ENCODE data around the gene NPIPB6. TPM values are rescaled to one million over a fixed set of nuclear protein-coding genes. Genes with fewer than 3 reads are reported as not detected.
"Not testable (repeated sequence)": the region's sequence is repeated elsewhere in the genome, so short reads cannot be mapped to it uniquely, and the experiment has no call there.

Gene NPIPB6
- total RNA-seq, 1 donor: 2.9 TPM

GRCh38 chr16:28367926-28368325 lies 4.6 kb upstream of the NPIPB6 start:
- H3K27me3 ChIP-seq (ENCODE audit: insufficient read depth, low read length); H2AFZ ChIP-seq (ENCODE audit: low read length); H3K4me1 ChIP-seq (ENCODE audit: insufficient read depth, low read length); H3K27ac ChIP-seq (ENCODE audit: low read depth, low read length); H3K79me2 ChIP-seq (ENCODE audit: insufficient read depth, low read length); H3K9me3 ChIP-seq (ENCODE audit: low read depth, low read length); H3K4me2 ChIP-seq (ENCODE audit: insufficient read depth, low read length); H3K36me3 ChIP-seq (ENCODE audit: insufficient read depth, low read length); H3K4me3 ChIP-seq (ENCODE audit: insufficient read depth, low read length); DNase-seq (ENCODE audit: insufficient read length, low spot score, missing footprints); H4K20me1 ChIP-seq (ENCODE audit: insufficient read depth, low read length): not testable (repeated sequence)

DNA sequence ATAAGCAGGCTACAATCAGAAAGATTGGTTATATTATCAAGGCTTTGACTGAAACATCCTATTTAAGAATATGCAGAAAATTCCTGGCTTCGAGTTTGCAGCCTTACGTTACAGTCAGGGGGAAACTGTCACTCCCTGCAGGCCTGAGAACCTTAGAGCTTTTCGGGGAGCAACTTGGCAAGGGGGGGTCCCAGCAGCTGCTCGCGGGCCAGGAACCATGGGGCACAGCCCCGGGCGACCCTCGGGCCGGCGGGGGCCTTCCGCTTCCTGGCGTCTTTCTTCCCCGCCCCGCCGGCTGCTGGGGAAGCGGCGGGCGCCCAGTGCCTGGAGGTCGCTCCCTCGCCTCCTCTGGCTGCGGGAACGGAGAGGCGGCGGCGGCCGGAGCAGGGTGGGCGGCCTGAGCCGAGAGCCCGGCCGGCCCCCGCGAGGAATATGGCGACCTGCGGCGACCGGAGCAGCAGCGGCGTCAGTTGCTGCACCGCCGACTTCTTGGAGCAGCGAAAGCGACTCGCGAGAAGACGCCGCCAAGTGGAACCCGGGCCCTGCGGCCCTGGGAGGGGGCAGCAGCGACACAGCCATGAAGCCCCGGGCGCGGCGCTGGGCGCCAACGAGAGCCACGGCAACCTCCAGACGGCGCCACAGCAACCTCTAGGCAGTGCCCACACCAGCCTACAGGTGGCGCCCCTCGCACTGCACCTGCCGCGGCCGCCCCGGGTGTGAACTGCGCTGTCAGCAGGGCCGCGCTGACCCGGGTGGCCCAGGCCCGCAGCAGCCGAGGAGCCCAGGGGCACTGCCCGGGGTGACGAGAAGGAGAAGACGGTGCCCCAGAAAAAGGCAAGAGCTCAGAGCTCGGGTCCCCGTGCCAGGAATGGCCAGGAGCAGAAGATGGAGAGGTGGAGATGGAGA lies 1.2 kb upstream of the NPIPB6 start:
- not testable (repeated sequence) for H3K4me1 ChIP-seq (ENCODE audit: insufficient read depth, low read length); H2AFZ ChIP-seq (ENCODE audit: low read length); H3K27me3 ChIP-seq (ENCODE audit: insufficient read depth, low read length); H3K79me2 ChIP-seq (ENCODE audit: insufficient read depth, low read length); H3K4me3 ChIP-seq (ENCODE audit: insufficient read depth, low read length); H3K4me2 ChIP-seq (ENCODE audit: insufficient read depth, low read length); H4K20me1 ChIP-seq (ENCODE audit: insufficient read depth, low read length); H3K9me3 ChIP-seq (ENCODE audit: low read depth, low read length); DNase-seq (ENCODE audit: insufficient read length, low spot score, missing footprints); H3K36me3 ChIP-seq (ENCODE audit: insufficient read depth, low read length); H3K27ac ChIP-seq (ENCODE audit: low read depth, low read length)

DNA sequence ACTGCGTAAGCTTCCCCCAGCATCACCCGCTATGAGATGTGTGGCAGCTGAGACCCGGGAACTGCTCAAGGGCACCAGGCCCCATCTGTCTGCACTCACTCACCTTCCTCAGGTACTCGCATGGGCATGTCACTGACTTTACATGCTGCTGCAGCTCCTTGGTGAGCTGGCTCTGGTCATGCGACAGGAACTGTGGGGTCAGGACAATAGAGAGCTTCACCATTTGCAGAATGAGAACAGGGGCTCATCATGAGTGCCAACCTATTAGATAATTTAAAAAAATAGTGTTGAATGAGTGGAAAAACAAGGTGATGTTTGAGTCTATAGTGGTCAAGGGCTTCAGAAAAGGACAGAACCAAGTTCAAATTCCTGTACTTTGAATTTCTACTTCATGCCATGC lies 708 bp downstream of the NPIPB6 start:
- not testable (repeated sequence) for H3K27me3 ChIP-seq (ENCODE audit: insufficient read depth, low read length); H3K79me2 ChIP-seq (ENCODE audit: insufficient read depth, low read length); H3K36me3 ChIP-seq (ENCODE audit: insufficient read depth, low read length); DNase-seq (ENCODE audit: insufficient read length, low spot score, missing footprints); H3K4me3 ChIP-seq (ENCODE audit: insufficient read depth, low read length); H2AFZ ChIP-seq (ENCODE audit: low read length); H3K9me3 ChIP-seq (ENCODE audit: low read depth, low read length); H4K20me1 ChIP-seq (ENCODE audit: insufficient read depth, low read length); H3K4me2 ChIP-seq (ENCODE audit: insufficient read depth, low read length); H3K27ac ChIP-seq (ENCODE audit: low read depth, low read length); H3K4me1 ChIP-seq (ENCODE audit: insufficient read depth, low read length)

DNA sequence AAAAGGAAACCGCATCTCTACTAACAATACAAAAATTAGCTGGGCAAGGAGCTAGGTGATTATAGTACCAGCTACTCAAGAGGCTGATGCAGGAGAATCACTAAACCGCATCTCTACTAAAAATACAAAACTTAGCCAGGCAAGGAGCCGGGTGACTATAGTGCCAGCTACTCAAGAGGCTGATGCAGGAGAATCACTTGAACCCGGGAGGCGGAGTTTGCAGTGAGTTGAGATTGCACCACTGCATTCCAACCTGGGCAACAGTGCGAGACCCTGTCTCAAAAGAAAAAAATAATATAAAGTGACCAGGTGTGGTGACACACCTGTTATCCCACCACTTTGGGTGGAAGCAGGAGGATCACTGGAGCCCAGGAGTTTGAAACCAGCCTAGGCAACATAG lies 25.1 kb downstream of the NPIPB6 start:
- H4K20me1 ChIP-seq (ENCODE audit: insufficient read depth, low read length); H2AFZ ChIP-seq (ENCODE audit: low read length); H3K4me3 ChIP-seq (ENCODE audit: insufficient read depth, low read length); H3K27ac ChIP-seq (ENCODE audit: low read depth, low read length); H3K79me2 ChIP-seq (ENCODE audit: insufficient read depth, low read length); H3K36me3 ChIP-seq (ENCODE audit: insufficient read depth, low read length); H3K4me2 ChIP-seq (ENCODE audit: insufficient read depth, low read length); DNase-seq (ENCODE audit: insufficient read length, low spot score, missing footprints); H3K4me1 ChIP-seq (ENCODE audit: insufficient read depth, low read length); H3K9me3 ChIP-seq (ENCODE audit: low read depth, low read length); H3K27me3 ChIP-seq (ENCODE audit: insufficient read depth, low read length): not testable (repeated sequence)

GRCh38 chr16:28336940-28337710 lies 26.2 kb downstream of the NPIPB6 start:
- H3K27me3 ChIP-seq (ENCODE audit: insufficient read depth, low read length); H3K4me3 ChIP-seq (ENCODE audit: insufficient read depth, low read length); H3K9me3 ChIP-seq (ENCODE audit: low read depth, low read length); H3K27ac ChIP-seq (ENCODE audit: low read depth, low read length); H3K79me2 ChIP-seq (ENCODE audit: insufficient read depth, low read length); H3K4me1 ChIP-seq (ENCODE audit: insufficient read depth, low read length); H4K20me1 ChIP-seq (ENCODE audit: insufficient read depth, low read length); H3K36me3 ChIP-seq (ENCODE audit: insufficient read depth, low read length); H2AFZ ChIP-seq (ENCODE audit: low read length); H3K4me2 ChIP-seq (ENCODE audit: insufficient read depth, low read length): not testable (repeated sequence)
- peak; percentile 13 for DNase-seq (ENCODE audit: insufficient read length, low spot score, missing footprints)

DNA sequence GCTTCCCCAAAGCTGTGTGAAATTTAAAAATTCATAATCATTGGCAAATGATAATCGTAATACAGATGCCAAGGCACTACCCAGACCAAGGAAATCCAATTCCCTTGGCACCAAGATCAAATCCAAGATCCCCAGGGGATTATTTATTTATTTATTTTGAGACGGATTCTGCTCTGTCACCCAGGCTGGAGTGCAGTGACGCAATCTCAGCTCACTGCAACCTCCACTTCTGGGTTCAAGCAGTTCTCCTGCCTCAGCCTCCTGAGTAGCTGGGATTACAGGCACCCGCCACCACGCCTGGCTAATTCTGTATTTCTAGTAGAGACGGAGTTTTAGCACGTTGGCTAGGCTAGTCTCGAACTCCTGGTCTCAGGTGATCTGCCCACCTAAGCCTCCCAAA lies 27.6 kb downstream of the NPIPB6 start:
- not testable (repeated sequence) for H3K27me3 ChIP-seq (ENCODE audit: insufficient read depth, low read length); DNase-seq (ENCODE audit: insufficient read length, low spot score, missing footprints); H3K4me1 ChIP-seq (ENCODE audit: insufficient read depth, low read length); H3K36me3 ChIP-seq (ENCODE audit: insufficient read depth, low read length); H2AFZ ChIP-seq (ENCODE audit: low read length); H3K4me3 ChIP-seq (ENCODE audit: insufficient read depth, low read length); H3K4me2 ChIP-seq (ENCODE audit: insufficient read depth, low read length); H3K9me3 ChIP-seq (ENCODE audit: low read depth, low read length); H3K79me2 ChIP-seq (ENCODE audit: insufficient read depth, low read length); H4K20me1 ChIP-seq (ENCODE audit: insufficient read depth, low read length); H3K27ac ChIP-seq (ENCODE audit: low read depth, low read length)

DNA sequence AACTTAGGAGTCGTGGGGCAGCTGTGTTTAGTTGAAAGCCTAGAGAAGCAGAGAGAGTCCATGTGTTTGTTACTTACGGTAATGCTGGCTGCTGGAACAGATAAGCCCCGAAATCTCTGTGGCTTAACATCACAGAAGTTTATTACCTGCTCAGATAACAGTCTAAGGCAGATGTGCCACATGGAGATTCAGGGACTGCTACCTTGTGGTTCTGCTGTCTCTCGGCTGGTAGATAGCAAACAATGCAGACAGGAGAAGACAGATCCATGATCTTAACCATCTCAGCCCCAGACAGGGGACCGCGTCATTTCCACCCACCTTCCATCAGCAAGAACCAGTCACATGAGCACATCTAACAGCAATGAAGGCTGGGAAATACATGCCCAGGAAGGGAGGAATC lies 30.7 kb downstream of the NPIPB6 start:
- not testable (repeated sequence) for H3K4me1 ChIP-seq (ENCODE audit: insufficient read depth, low read length); H2AFZ ChIP-seq (ENCODE audit: low read length); H3K9me3 ChIP-seq (ENCODE audit: low read depth, low read length); H4K20me1 ChIP-seq (ENCODE audit: insufficient read depth, low read length); H3K4me2 ChIP-seq (ENCODE audit: insufficient read depth, low read length); H3K27ac ChIP-seq (ENCODE audit: low read depth, low read length); DNase-seq (ENCODE audit: insufficient read length, low spot score, missing footprints); H3K36me3 ChIP-seq (ENCODE audit: insufficient read depth, low read length); H3K4me3 ChIP-seq (ENCODE audit: insufficient read depth, low read length); H3K79me2 ChIP-seq (ENCODE audit: insufficient read depth, low read length); H3K27me3 ChIP-seq (ENCODE audit: insufficient read depth, low read length)

- H2AFZ ChIP-seq (ENCODE audit: low read length); H3K4me3 ChIP-seq (ENCODE audit: insufficient read depth, low read length); H3K4me2 ChIP-seq (ENCODE audit: insufficient read depth, low read length); H3K4me1 ChIP-seq (ENCODE audit: insufficient read depth, low read length); H3K9me3 ChIP-seq (ENCODE audit: low read depth, low read length); H3K27ac ChIP-seq (ENCODE audit: low read depth, low read length); DNase-seq (ENCODE audit: insufficient read length, low spot score, missing footprints); H3K27me3 ChIP-seq (ENCODE audit: insufficient read depth, low read length); H3K36me3 ChIP-seq (ENCODE audit: insufficient read depth, low read length); H4K20me1 ChIP-seq (ENCODE audit: insufficient read depth, low read length); H3K79me2 ChIP-seq (ENCODE audit: insufficient read depth, low read length): not testable (repeated sequence)
Measured at GRCh38 chr16:28330981-28331380, 32.3 kb downstream of the NPIPB6 start.

DNA sequence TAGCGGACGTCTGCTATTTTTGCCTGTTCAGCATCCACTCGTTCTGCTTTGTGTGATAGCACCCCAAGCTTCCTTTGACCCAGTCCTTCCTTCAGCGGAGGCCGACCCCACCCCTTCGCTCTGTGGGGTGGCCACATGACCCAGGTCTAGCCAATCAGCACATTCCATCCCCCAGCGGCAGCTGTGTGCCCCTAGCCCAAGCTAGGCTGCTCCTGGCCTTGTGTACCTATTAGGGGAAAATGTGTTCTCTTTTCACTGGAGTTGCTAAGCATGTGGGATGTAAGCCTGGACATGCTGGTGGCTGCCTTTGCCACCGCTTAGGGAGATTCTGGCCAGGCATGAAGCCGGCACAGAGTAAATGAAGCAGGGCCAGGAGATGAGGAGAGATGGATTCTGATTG lies 33.1 kb downstream of the NPIPB6 start:
- H3K4me2 ChIP-seq (ENCODE audit: insufficient read depth, low read length); H3K9me3 ChIP-seq (ENCODE audit: low read depth, low read length); H3K36me3 ChIP-seq (ENCODE audit: insufficient read depth, low read length); H3K79me2 ChIP-seq (ENCODE audit: insufficient read depth, low read length); H4K20me1 ChIP-seq (ENCODE audit: insufficient read depth, low read length); H3K4me3 ChIP-seq (ENCODE audit: insufficient read depth, low read length); H3K4me1 ChIP-seq (ENCODE audit: insufficient read depth, low read length); H3K27ac ChIP-seq (ENCODE audit: low read depth, low read length); H3K27me3 ChIP-seq (ENCODE audit: insufficient read depth, low read length); H2AFZ ChIP-seq (ENCODE audit: low read length): not testable (repeated sequence)
- DNase-seq (ENCODE audit: insufficient read length, low spot score, missing footprints): peak; percentile 4

Data from osteoblast (primary cell).